Gastrocnemius medialis (tissue), 4 donors: Measurements from ENCODE around the gene CADM3. TPM values are rescaled to one million over a fixed set of nuclear protein-coding genes. Genes with fewer than 3 reads are reported as not detected.

Source experiments
- ATAC-seq, 2 donors: fragments of 150-250 bp; one replicate each; pipeline ENCODE4 v1.9.1; 2016
- DNase-seq, 2 donors: peaks; one replicate each; pipeline ENCODE4 v3.0.0-alpha.2; 2019
- H3K27ac ChIP-seq, 4 donors: fragments of 200-600 bp; sonication (generic); 1 replicate in 1 of 4; 2 replicates in 3 of 4; pipeline ENCODE4 v1.5.1; 2016 to 2018; ENCODE audit warnings: mild to moderate bottlenecking in 2 of 4, moderate library complexity in 1 of 4
- H3K27me3 ChIP-seq, 3 donors: fragments of 200-600 bp; sonication (generic) in 2 of 3; 1 replicate in 1 of 3; 2 replicates in 2 of 3; pipeline versions ENCODE4 v1.5.1 to v1.6.0; 2016 to 2019; ENCODE audit warnings: mild to moderate bottlenecking in 1 of 3, moderate library complexity in 1 of 3
- H3K36me3 ChIP-seq, 2 donors: fragments of 200-600 bp; sonication (generic) in 1 of 2; one replicate each; pipeline ENCODE4 v1.5.1; 2017 to 2018
- H3K4me1 ChIP-seq, 2 donors: fragments of 200-600 bp; sonication (generic) in 1 of 2; one replicate each; pipeline ENCODE4 v1.5.1; 2016 to 2017; ENCODE audit warnings: mild to moderate bottlenecking in 2 of 2
- H3K4me3 ChIP-seq, 4 donors: fragments of 200-600 bp; sonication (generic) in 3 of 4; 1 replicate in 1 of 4; 2 replicates in 3 of 4; pipeline ENCODE4 v1.5.1; 2016 to 2019; ENCODE audit warnings: mild to moderate bottlenecking in 2 of 4
- H3K9me3 ChIP-seq, 3 donors: fragments of 200-600 bp; sonication (generic) in 2 of 3; 1 replicate in 1 of 3; 2 replicates in 2 of 3; pipeline ENCODE4 v1.5.1; 2016 to 2019
- POLR2A ChIP-seq, 2 donors: fragments of 450-650 bp; IDR thresholded peaks; one replicate each; pipeline ENCODE4 v1.6.1; 2017; ENCODE audit warnings: antibody characterized with exemption in 2 of 2, mild to moderate bottlenecking in 2 of 2, moderate library complexity in 2 of 2
- in situ Hi-C, 4 donors: fragments of 200-750 bp; cut with MboI; loops; one replicate each; pipeline versions ENCODE4 v1.15.0 to v1.8.0; 2017; ENCODE audit warnings: low sequenced_read_pairs in 4 of 4
- intact Hi-C: fragments of 100-400 bp; cut with DNase I; formaldehyde crosslinking; loops from one replicate; pipeline ENCODE4 v1.15.1; 2023; ENCODE audit warnings: low total_unique reads
- total RNA-seq, 4 donors: library from RNA; depleted of rRNA; stranded (reverse); fragments of >200 nt; gene quantifications; one replicate each; pipeline versions ENCODE4 v1.1.0 to v1.2.3, GENCODE V29; 2016
- TF ChIP-seq, protein P1 (sequence below), 5 experiments: fragments of 450-650 bp in 3 of 5; fragments of 200-600 bp in 2 of 5; sonication (generic) in 2 of 5; IDR thresholded peaks in 4 of 5; conservative IDR thresholded peaks in 1 of 5; 1 replicate in 4 of 5; 2 replicates in 1 of 5; pipeline ENCODE4 v1.5.1; 2016 to 2019; ENCODE audit warnings: antibody characterized with exemption in 5 of 5, mild to moderate bottlenecking in 3 of 5, moderate library complexity in 3 of 5

The CADM3 gene
- total RNA-seq, 4 donors from 2014 or later, result 0.76 to 1.2 (median 1.0) TPM; not detected in 1

DNA sequence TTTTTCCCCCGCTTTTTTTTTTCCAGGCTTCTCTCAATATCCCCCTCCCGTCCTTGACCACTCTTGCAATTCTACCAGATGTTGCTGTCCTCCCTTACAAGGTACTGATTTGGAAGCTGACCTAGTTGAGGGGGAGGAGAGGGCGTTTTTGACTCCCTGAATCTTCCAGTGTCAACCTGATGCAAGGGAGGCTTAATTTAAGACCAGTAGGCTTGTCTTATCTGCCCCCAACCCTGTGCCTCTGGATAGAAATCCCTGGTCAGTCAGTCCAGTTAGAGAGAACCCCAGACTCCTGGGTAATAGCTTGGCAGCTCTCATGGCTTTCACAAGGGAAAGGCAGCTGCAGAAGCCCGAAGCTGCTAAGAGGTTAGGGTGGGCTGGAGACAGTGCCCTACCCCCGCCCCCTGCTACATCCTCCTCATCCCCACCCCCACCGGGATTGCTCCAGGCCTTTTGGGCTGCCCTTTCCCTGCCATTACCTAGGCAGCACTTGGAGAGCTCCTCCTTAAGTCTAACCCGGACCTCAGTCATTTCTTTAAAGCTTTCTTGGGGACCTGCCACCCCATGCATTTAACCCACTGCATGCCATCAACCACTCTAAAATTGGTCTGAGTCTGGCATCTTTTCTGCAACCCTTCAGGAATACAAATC lies 36.9 kb downstream of the CADM3 start:
- Histone ChIP-seq H3K36me3 (no peaks in the 10 kb centered on the region), H3K4me1 (peaks cover 0 to 5% of the 10 kb centered on the region in 2 donors), H3K27ac (no peak overlapping the region), H3K9me3 (no peaks in the 10 kb centered on the region), H3K27me3 (peaks cover 3 to 33% (median 9%) of the 10 kb centered on the region in 3 donors), H3K4me3 (no peak overlapping the region)
- in situ Hi-C loops, result no loop called here
- ATAC-seq, result no peak
- TF ChIP-seq, protein P1, sequence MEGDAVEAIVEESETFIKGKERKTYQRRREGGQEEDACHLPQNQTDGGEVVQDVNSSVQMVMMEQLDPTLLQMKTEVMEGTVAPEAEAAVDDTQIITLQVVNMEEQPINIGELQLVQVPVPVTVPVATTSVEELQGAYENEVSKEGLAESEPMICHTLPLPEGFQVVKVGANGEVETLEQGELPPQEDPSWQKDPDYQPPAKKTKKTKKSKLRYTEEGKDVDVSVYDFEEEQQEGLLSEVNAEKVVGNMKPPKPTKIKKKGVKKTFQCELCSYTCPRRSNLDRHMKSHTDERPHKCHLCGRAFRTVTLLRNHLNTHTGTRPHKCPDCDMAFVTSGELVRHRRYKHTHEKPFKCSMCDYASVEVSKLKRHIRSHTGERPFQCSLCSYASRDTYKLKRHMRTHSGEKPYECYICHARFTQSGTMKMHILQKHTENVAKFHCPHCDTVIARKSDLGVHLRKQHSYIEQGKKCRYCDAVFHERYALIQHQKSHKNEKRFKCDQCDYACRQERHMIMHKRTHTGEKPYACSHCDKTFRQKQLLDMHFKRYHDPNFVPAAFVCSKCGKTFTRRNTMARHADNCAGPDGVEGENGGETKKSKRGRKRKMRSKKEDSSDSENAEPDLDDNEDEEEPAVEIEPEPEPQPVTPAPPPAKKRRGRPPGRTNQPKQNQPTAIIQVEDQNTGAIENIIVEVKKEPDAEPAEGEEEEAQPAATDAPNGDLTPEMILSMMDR (IDR thresholded peaks at IDR 0.05 in 4 of 5, conservative IDR thresholded peaks at IDR 0.05 in 1 of 5), result no peak
- DNase-seq, result no peak
- intact Hi-C loops, result no loop called here

DNA sequence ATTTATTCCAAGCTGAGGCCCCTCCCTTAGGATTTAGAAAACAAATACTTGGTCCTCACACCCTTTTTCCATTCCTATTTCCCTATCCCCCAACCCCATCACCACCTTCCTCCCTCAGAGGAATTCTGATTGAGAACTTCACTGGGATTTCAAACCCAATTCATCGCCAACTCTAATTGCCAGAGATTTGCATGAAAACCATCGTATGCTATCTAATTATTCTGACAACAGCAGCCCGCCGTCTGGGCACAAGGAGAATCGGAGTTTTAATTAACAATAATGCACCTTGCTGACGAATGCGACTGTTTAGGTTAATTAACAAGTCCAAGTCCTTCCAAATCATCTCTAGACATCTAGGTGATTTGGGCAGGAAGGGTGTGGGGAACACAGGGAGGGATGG lies 37.6 kb downstream of the CADM3 start:
- Histone ChIP-seq H3K27me3 (peaks cover 3 to 33% (median 9%) of the 10 kb centered on the region in 3 donors), H3K36me3 (no peaks in the 10 kb centered on the region), H3K9me3 (no peaks in the 10 kb centered on the region), H3K4me1 (peaks cover 0 to 5% of the 10 kb centered on the region in 2 donors), H3K27ac (no peak overlapping the region), H3K4me3 (no peak overlapping the region)
- no peak for ATAC-seq
- in situ Hi-C loops (no loop called here), intact Hi-C loops (no loop called here)
- no peak for DNase-seq
- TF ChIP-seq, protein P1 (IDR thresholded peaks at IDR 0.05 in 4 of 5, conservative IDR thresholded peaks at IDR 0.05 in 1 of 5), result no peak
- no peak for TF ChIP-seq POLR2A (IDR thresholded peaks at IDR 0.05)

DNA sequence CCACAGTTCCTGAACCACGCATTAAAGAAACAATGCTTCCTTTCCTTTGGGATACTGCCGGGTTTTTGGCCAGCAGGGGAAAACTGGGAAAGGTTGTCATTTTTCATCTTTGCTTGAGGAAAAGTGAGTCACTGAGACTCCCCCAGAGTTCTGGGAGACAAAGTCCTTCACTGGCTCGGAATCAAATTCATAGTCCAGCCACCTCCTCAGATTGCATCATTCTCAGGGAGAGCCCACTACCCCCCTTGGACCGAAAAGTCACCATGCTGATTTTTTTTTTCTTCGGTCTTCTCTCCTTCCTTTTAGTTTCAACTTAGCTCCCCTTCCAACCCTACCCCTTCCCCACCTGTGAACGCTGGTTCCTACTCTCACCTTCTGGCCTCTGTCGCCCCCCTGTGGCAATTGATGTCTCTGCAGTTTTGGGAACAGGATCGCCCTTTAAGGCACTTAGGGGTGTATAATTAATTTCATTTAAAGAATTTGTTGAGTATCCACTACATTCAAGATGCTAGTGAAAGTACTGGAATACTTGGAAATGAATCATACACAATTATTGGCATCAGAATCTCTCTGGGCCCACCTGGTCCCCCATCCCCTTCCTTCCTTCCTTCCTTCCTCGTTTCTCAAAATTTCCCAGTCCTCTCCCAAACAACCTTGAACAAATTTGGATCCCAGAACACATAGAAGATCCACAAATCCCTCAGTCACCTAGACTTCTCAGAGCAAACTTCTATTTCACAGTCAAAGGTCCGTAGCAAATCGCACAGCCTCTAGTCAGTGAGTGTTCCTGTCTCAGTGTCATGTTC lies 40.1 kb downstream of the CADM3 start:
- TF ChIP-seq, protein P1 (IDR thresholded peaks at IDR 0.05 in 4 of 5, conservative IDR thresholded peaks at IDR 0.05 in 1 of 5), result peak; percentile 60 to 80 (median 69)
- TF ChIP-seq POLR2A (IDR thresholded peaks at IDR 0.05), result no peak
- Histone ChIP-seq H3K27ac (no peak overlapping the region), H3K36me3 (no peaks in the 10 kb centered on the region), H3K4me3 (no peak overlapping the region), H3K4me1 (peaks cover 0 to 5% of the 10 kb centered on the region in 2 donors), H3K27me3 (peaks cover 3 to 28% (median 9%) of the 10 kb centered on the region in 3 donors), H3K9me3 (no peaks in the 10 kb centered on the region)
- intact Hi-C loops, result loop anchor here (2.0 to 5.0 kb wide), 2 partner anchors 51 to 79 kb away; no protein-coding TSS in a partner anchor
- ATAC-seq (peak in 1 of 2 donors; percentile 53), DNase-seq (no peak)
- in situ Hi-C loops, result no loop called here

DNA sequence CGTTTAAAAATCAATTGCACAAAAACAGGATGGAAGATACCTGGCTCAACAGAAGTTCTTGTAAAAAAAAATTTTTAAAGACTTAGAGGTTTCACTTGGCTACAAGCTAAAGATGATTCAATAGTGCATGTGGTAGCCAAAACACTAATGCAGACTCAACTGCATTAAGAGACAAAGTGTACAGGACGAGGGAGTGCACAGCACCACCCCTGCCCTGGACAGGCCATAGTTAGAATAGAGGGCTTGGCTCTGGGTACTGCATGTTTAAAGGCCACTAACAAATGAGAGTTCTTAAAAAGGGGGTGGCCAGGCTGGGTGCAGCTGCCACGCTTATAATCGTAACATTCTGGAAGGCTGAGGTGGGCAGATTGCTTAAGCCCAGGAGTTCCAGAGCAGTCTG lies 41.2 kb downstream of the CADM3 start:
- Histone ChIP-seq H3K36me3 (no peaks in the 10 kb centered on the region), H3K27ac (no peak overlapping the region), H3K9me3 (no peaks in the 10 kb centered on the region), H3K4me3 (no peak overlapping the region), H3K4me1 (peaks cover 0 to 5% of the 10 kb centered on the region in 2 donors), H3K27me3 (peaks cover 3 to 23% (median 4%) of the 10 kb centered on the region in 3 donors)
- TF ChIP-seq POLR2A (IDR thresholded peaks at IDR 0.05), result no peak
- TF ChIP-seq, protein P1 (IDR thresholded peaks at IDR 0.05 in 4 of 5, conservative IDR thresholded peaks at IDR 0.05 in 1 of 5), result no peak
- intact Hi-C loops, result loop anchor here (5.0 kb wide), 1 partner anchor 80 kb away; no protein-coding TSS in a partner anchor
- ATAC-seq (no peak), DNase-seq (no peak)
- in situ Hi-C loops, result no loop called here
